ENCODE results near the gene ZNF506.
"Not testable (repeated sequence)": the region's sequence is repeated elsewhere in the genome, so short reads cannot be mapped to it uniquely, and the experiment has no call there.

ZNF506 gene

DNA sequence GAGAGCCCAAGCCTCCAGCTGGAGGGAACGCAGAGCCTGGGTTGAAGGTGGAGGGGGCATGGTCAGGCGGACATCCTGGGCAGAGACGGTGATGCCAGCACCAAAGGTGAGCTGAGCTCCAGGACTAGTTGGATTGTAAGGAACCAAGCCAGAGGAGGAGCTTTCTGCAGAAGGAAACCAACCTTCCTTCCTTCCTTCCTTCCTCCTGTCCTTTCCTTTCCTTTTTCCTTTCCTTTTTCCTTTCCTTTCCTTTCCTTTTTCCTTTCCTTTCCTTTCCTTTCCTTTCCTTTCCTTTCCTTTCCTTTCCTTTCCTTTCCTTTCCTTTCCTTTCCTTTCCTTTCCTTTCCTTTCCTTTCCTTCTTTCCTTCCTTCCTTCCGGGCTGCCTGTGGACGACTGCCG lies 77.6 kb downstream of the ZNF506 start:
- H3K9me3 ChIP-seq (ENCODE audit: control insufficient read depth in 2 of 2, low read length in 2 of 2); H3K4me1 ChIP-seq (ENCODE audit: control insufficient read depth, insufficient read depth, low read length); H3K27ac ChIP-seq (ENCODE audit: low read length); H3K36me3 ChIP-seq (ENCODE audit: control insufficient read depth in 2 of 2, insufficient read depth in 2 of 2, low read length in 2 of 2); H3K4me3 ChIP-seq (ENCODE audit: low read length in 2 of 2); H3K27me3 ChIP-seq (ENCODE audit: control insufficient read depth in 1 of 2, insufficient read depth in 2 of 2, low read length in 2 of 2); H3K9ac ChIP-seq (ENCODE audit: low read length in 2 of 2): not testable (repeated sequence)

DNA sequence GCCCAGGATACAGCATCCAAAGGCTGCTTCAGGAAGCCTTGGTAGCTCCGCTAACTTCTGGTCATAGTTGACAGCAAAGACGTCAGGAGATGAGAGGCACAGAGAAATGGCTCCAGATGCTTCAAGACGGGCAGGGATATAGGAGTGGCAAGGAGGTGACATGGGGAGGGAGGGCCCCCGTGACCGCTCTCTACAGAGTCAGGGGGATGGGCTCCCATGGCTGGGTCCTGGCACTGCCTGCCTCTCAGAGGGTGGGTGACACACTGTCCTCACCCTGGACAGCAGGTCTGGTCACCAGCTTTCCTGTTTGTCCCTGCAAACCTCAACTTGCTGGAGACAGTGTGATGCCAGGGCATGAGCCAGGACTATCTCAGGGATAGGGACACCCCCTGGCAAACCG lies 78.4 kb downstream of the ZNF506 start:
- no peaks in the 10 kb centered on the region for H3K9me3 ChIP-seq (ENCODE audit: control insufficient read depth in 2 of 2, low read length in 2 of 2)
- no peak overlapping the region for H3K4me3 ChIP-seq (ENCODE audit: low read length in 2 of 2)
- H3K9ac ChIP-seq (ENCODE audit: low read length in 2 of 2), result no peak overlapping the region
- no peak overlapping the region for H3K27ac ChIP-seq (ENCODE audit: low read length)
- no peaks in the 10 kb centered on the region for H3K4me1 ChIP-seq (ENCODE audit: control insufficient read depth, insufficient read depth, low read length)
- no peaks in the 10 kb centered on the region for H3K36me3 ChIP-seq (ENCODE audit: control insufficient read depth in 2 of 2, insufficient read depth in 2 of 2, low read length in 2 of 2)
- H3K27me3 ChIP-seq (ENCODE audit: control insufficient read depth in 1 of 2, insufficient read depth in 2 of 2, low read length in 2 of 2), result peaks cover 2% of the 10 kb centered on the region in 2 donors

DNA sequence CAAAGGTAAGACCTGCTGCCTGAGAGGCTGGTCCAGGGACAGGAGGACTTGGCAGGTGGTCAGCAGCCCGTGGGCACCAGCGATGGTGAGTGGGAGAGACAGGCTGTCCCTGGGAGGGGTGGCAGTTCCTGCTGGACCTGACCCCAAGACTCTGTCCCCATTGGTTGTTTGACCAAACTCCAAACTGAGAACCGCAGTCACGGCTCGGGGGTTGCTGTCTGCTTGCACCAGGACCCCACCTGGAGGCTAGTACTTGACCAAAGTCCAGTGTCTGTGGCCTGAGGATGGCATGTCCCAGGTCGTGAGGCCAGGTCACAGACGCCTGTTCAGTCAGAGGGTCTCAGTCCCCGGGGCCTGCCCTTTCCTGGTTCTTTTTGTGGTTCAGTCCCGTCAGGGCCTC lies 78.8 kb downstream of the ZNF506 start:
- no peaks in the 10 kb centered on the region for H3K9me3 ChIP-seq (ENCODE audit: control insufficient read depth in 2 of 2, low read length in 2 of 2)
- no peak overlapping the region for H3K9ac ChIP-seq (ENCODE audit: low read length in 2 of 2)
- peaks cover 0 to 2% of the 10 kb centered on the region in 2 donors for H3K27me3 ChIP-seq (ENCODE audit: control insufficient read depth in 1 of 2, insufficient read depth in 2 of 2, low read length in 2 of 2)
- H3K27ac ChIP-seq (ENCODE audit: low read length), result no peak overlapping the region
- H3K4me3 ChIP-seq (ENCODE audit: low read length in 2 of 2), result no peak overlapping the region
- no peaks in the 10 kb centered on the region for H3K4me1 ChIP-seq (ENCODE audit: control insufficient read depth, insufficient read depth, low read length)
- no peaks in the 10 kb centered on the region for H3K36me3 ChIP-seq (ENCODE audit: control insufficient read depth in 2 of 2, insufficient read depth in 2 of 2, low read length in 2 of 2)
